Testis (tissue), 2 donors: ENCODE data around the gene CEP85L.

Experiments used
- POLR2A ChIP-seq: fragments of 450-650 bp; IDR thresholded peaks from one replicate; pipeline ENCODE4 v1.6.1; 2017; ENCODE audit warnings: antibody characterized with exemption, mild to moderate bottlenecking, moderate library complexity
- TF ChIP-seq, protein P1 (sequence below), 3 experiments: fragments of 450-650 bp in 2 of 3; fragments of 200-600 bp in 1 of 3; sonication (generic) in 1 of 3; IDR thresholded peaks; one replicate each; pipeline ENCODE4 v1.5.1; 2016 to 2019; ENCODE audit warnings: antibody characterized with exemption in 3 of 3, mild to moderate bottlenecking in 2 of 3, moderate library complexity in 1 of 3

DNA sequence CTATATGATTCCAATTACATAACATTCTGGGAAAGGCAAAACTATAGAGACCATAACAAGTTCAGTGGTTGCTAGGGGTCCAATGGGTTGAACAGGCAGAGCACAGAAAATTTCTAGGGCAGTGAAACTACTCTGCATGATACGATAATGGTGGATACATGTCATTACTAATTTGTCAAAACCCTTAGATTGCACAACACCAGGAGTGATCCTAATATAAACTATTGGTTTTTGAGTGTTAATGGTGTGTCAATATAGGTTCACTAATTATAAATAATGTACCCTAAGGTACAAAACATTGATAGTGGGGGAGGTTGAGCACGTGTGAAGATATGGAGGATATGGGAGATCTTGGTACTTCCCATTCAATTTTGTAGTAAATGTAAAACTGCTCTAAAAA lies 145.7 kb downstream of the CEP85L start:
- TF ChIP-seq, protein P1, sequence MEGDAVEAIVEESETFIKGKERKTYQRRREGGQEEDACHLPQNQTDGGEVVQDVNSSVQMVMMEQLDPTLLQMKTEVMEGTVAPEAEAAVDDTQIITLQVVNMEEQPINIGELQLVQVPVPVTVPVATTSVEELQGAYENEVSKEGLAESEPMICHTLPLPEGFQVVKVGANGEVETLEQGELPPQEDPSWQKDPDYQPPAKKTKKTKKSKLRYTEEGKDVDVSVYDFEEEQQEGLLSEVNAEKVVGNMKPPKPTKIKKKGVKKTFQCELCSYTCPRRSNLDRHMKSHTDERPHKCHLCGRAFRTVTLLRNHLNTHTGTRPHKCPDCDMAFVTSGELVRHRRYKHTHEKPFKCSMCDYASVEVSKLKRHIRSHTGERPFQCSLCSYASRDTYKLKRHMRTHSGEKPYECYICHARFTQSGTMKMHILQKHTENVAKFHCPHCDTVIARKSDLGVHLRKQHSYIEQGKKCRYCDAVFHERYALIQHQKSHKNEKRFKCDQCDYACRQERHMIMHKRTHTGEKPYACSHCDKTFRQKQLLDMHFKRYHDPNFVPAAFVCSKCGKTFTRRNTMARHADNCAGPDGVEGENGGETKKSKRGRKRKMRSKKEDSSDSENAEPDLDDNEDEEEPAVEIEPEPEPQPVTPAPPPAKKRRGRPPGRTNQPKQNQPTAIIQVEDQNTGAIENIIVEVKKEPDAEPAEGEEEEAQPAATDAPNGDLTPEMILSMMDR (IDR thresholded peaks at IDR 0.05): no peak
- TF ChIP-seq POLR2A: no peak
